Smooth muscle cell of the coronary artery (primary cell): ENCODE results near the gene SULT1A1. TPM values are rescaled to one million over a fixed set of nuclear protein-coding genes. Genes with fewer than 3 reads are reported as not detected.

Experiments
- total RNA-seq: library from RNA; depleted of rRNA; stranded (reverse); fragments of >200 nt; gene quantifications from 2 replicates; pipeline ENCODE4 v1.2.3, GENCODE V29; 2014; ENCODE audit warnings: low replicate concordance

The SULT1A1 gene
- total RNA-seq = 5.0 and 12.9 TPM in 2 replicates

DNA sequence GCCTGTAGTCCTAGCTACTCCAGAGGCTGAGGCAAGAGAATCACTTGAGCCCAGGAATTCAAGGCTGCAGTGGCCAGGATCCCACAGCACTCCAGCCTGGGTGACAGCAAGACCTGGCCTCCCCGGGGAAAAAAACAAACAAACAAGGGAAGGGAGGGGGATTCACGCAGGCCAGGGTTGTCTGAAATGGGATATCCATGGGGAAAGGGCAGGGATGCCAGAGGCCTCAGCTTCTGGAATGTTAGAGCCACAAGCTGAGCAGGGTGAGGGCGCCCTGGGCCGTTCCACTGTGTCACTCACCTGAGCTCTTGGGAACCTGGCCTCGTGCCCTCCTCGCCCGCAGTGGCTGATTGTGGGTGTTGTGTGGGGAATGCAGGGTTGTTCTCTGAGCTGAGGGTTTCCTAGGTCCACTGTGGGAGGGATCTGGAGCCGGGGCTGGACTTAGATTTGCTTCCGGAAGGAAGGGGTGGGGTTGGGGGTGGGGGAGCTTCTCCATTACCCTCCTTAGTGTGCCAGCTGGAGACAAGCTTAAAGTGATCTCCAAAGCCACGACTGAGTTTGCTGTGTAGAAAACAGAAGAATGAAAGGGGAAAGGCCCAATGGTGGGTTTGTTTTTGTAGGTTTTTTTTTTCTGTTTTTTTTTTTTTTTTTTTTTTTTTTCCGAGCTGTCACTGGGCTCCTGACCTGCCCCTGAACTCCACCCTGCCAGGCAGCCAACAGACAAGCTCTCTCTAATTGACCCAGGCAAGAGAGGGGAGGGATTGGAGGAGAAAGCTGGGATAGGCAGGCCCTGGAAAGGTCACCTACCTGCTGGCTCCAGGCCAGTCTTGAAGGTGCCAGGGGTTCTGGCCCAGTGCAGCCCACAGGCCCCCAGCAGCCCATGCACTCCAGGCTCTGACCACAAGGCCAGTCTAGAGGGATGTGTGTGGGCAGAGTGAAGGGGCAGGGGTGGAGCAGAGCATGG, at the start of gene SULT1A1:
SULT1A1 (minus strand) TSS at position 414 of the 964 bp plus-strand sequence. CDS start 1,189 bp downstream, outside the sequence.

DNA sequence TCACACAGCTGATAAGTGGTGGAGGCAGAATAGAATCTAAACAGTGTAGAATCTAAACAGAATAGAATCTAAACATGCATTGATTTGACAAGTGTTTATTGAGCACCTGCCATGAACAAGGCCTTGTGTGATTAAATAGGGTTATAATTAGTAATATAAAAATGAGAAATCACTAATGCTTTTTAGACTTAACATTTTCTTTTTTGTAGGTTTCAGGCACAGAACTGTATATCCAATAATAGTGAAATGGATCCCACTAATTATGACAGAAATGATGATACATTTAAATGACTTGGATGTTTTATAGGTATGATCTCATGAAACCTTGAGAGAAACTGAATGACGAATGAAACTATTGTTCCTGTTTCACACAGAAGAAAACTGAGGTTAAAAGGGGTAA, 27.9 kb upstream of the SULT1A1 start, which contains the start of gene NPIPB8:
NPIPB8 (plus strand) TSS at position 301 of the 400 bp plus-strand sequence. CDS start 296 bp downstream, outside the sequence.

DNA sequence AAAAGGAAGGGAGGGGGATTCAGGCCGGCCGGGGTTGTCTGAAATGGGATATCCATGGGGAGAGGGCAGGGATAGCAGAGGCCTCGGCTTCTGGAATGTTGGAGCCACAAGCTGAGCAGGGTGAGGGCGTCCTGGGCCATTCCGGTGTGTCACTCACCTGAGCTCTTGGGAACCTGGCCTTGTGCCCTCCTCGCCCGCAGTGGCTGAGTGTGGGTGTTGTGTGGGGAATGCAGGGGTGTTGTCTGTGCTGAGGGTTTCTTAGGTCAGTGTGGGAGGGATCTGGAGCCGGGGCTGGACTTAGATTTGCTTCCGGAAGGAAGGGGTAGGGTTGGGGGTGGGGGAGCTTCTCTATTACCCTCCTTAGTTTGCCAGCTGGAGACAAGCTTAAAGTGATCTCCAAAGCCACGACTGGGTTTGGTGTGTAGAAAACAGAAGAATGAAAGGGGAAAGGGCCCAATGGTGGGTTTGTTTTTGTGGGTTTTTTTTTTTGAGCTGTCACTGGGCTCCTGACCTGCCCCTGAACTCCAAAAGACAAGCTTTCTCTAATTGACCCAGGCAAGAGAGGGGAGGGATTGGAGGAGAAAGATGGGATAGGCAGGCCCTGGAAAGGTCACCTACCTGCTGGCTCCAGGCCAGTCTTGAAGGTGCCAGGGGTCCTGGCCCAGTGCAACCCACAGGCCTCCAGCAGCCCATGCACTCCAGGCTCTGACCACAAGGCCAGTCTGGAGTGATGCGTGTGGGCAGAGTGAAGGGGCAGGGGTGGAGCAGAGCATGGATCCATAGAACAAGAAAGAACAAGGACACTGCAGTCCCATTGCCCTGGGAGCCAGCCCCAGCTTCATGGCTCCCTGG, 12.8 kb downstream of the SULT1A1 start, which contains the start of gene SULT1A2:
SULT1A2 (minus strand) TSS at position 211 of the 852 bp plus-strand sequence. CDS start 1,120 bp downstream, outside the sequence.

Other genes with a start within 250 kb of the SULT1A1 start
- gene NPIPB6, start 246.5 kb downstream of the SULT1A1 start, total RNA-seq = 0.30 TPM in 1 of 2 replicates, not detected in the other
- gene EIF3CL, start 206.2 kb downstream of the SULT1A1 start, total RNA-seq = 64.8 and 144 TPM in 2 replicates
- gene NPIPB7, start 137.7 kb downstream of the SULT1A1 start, total RNA-seq = not detected in 2 replicates
- 8.0 and 10.1 TPM in 2 replicates for gene CLN3, start 118.0 kb downstream of the SULT1A1 start, total RNA-seq
- not detected in 2 replicates for gene APOBR, start 115.4 kb downstream of the SULT1A1 start, total RNA-seq
- gene IL27, start 103.2 kb downstream of the SULT1A1 start, total RNA-seq = not detected in 2 replicates
- 43.7 and 74.9 TPM in 2 replicates for gene NUPR1, start 71.1 kb downstream of the SULT1A1 start, total RNA-seq
- gene SGF29, start 56.1 kb downstream of the SULT1A1 start, total RNA-seq = 7.7 and 7.8 TPM in 2 replicates
- 0.23 TPM in 1 of 2 replicates, not detected in the other for gene SULT1A2, start 13.0 kb downstream of the SULT1A1 start, total RNA-seq
- gene NPIPB8, start 28.0 kb upstream of the SULT1A1 start, total RNA-seq = not detected in 2 replicates
- gene EIF3C, start 101.4 kb upstream of the SULT1A1 start, total RNA-seq = 158 and 350 TPM in 2 replicates
- 0.35 and 0.90 TPM in 2 replicates for gene NPIPB9, start 141.7 kb upstream of the SULT1A1 start, total RNA-seq
- 23.2 and 31.5 TPM in 2 replicates for gene ATXN2L, start 213.0 kb upstream of the SULT1A1 start, total RNA-seq
- 99.7 and 139 TPM in 2 replicates for gene TUFM, start 236.3 kb upstream of the SULT1A1 start, total RNA-seq